NCI-H524 treated with DMSO at 0.1 percent for 48 hours (cell line): ENCODE data around the gene TEX11.
"Not testable (repeated sequence)": the region's sequence is repeated elsewhere in the genome, so short reads cannot be mapped to it uniquely, and the experiment has no call there.

ENCODE experiments used
- DNase-seq: peaks from one replicate; lab custom pipeline; 2025; lab: John Stamatoyannopoulos, UW

Gene TEX11

DNA sequence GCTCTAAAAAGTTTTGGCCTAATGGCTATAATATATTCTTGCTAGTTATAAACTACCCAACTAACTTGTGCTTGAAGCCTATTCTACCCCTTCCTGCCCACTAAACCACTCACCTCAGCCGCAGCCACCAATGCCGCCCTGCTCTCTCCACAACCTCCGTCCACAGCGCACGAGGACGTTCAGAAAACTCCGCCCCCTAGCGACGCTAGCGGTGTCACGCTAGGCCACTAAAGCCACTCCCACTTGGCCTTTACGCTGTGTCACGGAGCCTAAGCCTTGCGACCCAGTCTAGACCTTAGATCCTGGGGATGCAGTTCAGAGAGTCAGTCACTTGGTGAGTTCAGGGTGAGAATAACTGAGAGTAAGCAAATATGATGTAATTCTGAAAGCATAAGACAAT is at the start of gene TEX11:
Gene TEX11, minus strand, starts transcription at position 171 of the 400 bp plus-strand sequence. CDS start 922 bp downstream, outside the sequence.
- no peak for DNase-seq

DNA sequence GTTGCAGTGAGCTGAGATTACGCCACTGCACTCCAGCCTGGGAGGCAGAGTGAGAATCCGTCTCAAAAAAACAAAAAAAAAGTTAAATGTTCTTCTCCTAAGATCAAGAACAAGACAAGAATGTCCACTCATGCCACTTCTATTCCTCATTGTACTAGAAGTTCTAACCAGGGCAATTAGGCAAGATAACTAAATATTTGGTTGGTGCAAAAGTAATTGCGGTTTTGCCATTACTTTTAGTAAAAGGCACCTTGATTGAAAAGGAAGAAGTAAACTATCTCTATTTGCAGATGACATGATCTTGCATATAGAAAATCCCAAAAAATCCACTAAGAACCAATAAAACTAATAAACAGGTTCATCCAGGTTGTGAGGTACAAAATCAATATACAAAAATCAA is 46.4 kb upstream of the TEX11 start:
- no peak for DNase-seq

- no peak for DNase-seq
Measured at GRCh38 chrX:70924294-70924911, 15.9 kb upstream of the TEX11 start.

GRCh38 chrX:70922774-70923473 is 14.4 kb upstream of the TEX11 start:
- no peak for DNase-seq

GRCh38 chrX:70921709-70922352 is 13.3 kb upstream of the TEX11 start:
- no peak for DNase-seq

DNA sequence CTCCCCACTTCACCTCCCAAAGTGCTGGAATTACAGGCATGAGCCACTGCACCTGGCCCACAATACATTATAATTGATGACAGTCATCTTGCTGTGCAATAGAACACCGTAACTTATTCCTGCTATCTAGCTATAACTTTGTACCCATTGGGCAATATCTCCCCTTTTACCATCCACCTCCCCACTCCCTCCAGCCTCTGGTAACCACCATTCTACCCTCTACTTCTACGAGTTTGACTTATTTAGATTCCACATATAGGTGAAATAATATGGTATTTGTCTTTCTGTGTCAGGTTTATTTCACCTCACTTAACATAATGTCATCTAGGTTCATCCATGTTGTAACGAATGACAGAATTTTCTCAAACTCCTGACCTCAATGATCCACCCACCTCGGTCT is 8.2 kb upstream of the TEX11 start:
- no peak for DNase-seq

GRCh38 chrX:70907900-70908299 is 611 bp downstream of the TEX11 start:
- no peak for DNase-seq

DNA sequence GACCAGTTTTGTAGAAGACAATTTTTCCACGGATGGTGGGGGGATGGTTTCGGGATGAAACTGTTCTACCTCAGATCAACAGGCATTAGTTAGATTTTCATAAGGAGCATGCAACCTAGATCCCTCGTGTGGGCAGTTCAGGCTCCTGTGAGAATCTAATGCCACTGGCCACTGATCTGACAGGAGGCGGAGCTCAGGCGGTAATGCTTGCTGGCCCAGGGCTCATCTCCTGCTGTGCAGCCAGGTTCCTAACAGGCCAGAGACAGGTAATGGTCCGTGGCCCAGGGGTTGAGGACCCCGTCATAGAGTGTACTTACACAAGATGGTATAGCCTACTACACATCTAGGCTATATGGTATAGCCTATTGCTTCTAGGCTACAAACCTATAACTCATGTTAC is 7.0 kb downstream of the TEX11 start:
- DNase-seq: no peak

- not testable (repeated sequence) for DNase-seq
Measured at GRCh38 chrX:70890441-70890840, 18.1 kb downstream of the TEX11 start.

GRCh38 chrX:70878902-70879301 is 29.6 kb downstream of the TEX11 start:
- DNase-seq: no peak

DNA sequence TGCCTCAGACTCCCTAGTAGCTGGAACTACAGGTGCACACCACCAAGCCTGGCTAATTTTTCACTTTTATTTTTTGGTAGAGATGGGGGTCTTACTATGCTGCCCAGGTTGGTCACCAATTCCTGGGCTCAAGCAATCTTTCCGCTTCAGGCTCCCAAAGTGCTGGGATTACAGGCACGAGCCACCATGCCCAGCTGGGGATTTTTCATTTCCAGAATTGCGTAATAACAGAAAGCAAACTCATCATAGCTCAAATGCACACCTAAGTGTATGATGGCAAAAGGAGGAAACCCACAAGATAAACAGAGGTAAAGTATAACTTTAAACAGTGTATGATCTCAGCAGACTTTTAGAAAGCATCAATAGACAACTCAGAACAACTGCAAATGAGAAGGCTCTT is 56.2 kb downstream of the TEX11 start:
- DNase-seq: no peak

GRCh38 chrX:70844081-70844480 is 64.4 kb downstream of the TEX11 start:
- not testable (repeated sequence) for DNase-seq

DNA sequence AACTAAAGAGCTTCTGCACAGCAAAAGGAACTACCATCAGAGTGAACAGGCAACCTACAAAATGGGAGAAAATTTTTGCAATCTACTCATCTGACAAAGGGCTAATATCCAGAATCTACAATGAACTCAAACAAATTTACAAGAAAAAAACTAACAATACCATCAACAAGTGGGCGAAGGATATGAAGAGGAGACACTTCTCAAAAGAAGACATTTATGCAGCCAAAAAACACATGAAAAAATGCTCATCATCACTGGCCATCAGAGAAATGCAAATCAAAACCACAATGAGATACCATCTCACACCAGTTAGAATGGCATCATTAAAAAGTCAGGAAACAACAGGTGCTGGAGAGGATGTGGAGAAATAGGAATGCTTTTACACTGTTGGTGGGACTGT is 64.9 kb downstream of the TEX11 start:
- DNase-seq: not testable (repeated sequence)

GRCh38 chrX:70834589-70834988 is 73.9 kb downstream of the TEX11 start:
- DNase-seq: no peak

- peak; percentile 43 for DNase-seq
Measured at GRCh38 chrX:70826715-70827114, 81.8 kb downstream of the TEX11 start.

DNA sequence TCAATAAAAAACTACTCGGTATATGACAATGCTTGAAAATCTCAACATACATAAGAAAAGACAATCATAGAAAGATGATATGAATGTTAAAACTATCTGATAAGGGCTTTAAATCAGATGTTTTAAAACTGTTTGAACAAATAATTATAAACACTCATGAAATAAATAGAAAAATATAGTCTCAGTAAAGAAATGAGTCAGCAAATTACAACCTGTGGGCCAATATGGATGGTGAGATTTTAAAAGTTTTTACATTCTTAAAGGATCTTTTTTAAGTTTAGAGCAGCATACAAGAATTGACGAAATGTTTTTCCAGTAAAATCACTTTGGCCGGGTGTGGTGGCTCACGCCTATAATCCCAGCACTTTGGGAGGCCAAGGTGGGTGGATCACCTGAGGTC is 83.1 kb downstream of the TEX11 start:
- DNase-seq: no peak

DNA sequence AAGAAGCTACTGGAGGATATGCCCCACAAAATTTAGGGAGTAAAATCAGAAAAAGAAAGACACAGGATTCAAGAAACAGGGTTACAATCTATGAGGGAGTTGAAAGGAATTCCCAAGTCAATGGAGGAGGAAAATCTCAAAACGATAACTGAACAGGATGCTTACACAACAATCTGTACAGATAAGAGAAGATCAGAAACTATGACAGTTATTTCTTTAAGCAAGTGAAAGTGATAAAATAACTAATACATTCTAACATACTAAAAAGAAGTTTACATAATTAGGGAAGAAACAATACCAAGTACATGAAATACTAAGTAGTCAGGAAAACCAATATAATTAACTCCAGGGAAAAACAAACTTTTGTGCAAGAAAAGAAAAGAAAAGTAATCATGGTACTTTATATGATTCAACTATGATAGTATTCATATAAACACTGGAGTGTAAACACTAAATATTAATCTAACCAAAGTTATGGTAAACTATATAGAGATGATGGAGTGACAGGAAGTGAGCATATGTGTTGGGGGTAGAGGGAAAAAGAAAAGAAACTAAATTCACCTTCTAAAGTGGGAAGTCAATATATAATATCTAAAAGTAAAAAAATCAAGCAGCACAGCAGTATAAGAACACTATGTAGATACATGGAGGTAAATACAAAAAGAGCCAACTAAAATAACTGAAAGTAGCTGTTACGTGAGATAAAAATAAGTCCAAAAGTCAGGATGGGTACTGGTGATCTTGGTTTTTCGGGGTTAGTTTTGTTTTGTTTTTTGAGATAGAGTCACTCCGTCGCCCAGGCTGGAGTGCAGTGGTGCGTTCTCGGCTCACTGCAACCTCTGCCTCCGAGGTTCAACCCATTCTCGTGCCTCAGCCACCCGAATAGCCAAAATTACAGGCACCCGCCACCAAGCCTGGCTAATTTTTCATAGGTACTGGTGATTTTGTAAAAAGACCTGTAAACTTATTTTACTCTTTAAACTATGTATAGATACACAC is 99.3 kb downstream of the TEX11 start:
- no peak for DNase-seq

- DNase-seq: no peak
Measured at GRCh38 chrX:70806081-70806480, 102.4 kb downstream of the TEX11 start.

- DNase-seq: not testable (repeated sequence)
Measured at GRCh38 chrX:70796742-70797141, 111.8 kb downstream of the TEX11 start.

DNA sequence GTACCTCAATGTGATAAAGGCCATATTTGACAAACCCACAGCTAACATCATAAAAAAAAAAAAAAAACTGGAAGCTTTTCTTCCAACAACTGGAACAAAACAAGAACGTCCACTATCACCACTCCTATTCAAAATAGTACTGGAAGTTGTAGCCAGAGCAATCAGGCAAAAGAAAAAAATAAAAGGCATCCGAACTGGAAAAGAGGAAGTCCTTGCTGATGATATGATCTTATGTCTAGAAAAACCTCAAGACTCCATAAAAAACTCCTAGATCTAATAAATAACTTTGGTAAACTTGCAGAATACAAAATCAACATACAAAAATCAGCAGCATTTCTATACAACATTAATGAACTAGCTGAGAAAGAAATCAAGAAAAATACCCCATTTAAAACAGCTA is 134.3 kb downstream of the TEX11 start:
- no peak for DNase-seq

DNA sequence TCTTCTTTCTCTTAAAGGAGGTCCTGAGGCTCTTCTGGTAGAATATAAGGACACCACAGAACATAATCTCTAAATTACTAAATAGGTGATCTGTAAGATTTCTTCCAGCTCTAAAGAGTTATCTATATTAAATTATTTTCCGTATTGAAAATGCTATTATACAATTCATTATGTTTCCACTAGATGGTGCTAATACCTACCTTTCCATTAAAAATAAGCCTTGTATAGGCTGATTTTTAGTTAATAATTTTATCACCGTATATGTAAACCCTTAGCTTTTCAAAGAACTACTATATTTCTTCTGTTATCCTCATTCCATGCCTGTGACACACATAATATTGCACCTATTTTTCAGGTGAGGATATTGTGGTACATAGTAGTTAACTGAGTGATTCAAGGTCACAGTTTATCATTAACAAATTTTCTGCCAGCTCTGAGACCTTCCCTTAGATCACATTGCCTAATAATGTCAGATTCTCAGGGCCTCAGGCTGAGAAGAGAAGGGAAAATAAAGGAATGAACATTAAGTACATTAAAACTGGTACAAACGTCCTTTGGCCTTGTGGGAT is 138.8 kb downstream of the TEX11 start:
- no peak for DNase-seq

GRCh38 chrX:70762285-70762684 is 146.2 kb downstream of the TEX11 start:
- DNase-seq: peak; percentile 0
